ENCODE measurements around the gene RAE1. TPM values are rescaled to one million over a fixed set of nuclear protein-coding genes. Genes with fewer than 3 reads are reported as not detected.

The RAE1 gene
- total RNA-seq, 1 donor from 2014 or later: 44.6 TPM

DNA sequence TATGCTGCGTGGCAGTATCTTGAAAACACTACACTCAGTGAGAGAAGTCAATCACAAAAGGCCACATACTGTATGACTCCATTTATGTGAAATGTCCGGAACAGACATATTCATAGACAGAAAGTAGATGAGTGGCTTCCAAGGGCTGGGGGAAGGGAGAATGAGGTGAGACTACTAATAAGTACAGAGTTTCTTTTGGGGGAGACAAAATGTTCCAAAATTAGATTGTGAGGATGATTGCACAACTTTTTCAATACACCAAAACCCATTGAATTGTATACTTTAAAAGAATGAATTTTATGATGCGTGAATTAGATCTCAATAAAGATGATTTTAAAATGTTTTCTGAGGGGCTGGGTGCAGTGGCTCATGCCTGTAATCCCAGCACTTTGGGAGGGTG, 30.7 kb upstream of the RAE1 start:
- no peaks in the 10 kb centered on the region for H3K36me3 Mint-ChIP-seq (ENCODE audit: insufficient read depth)
- no peak overlapping the region for H3K4me3 Mint-ChIP-seq (ENCODE audit: low read depth)
- DNase-seq (ENCODE audit: low spot score, unreplicated experiment): no peak
- TF ChIP-seq, protein P1, sequence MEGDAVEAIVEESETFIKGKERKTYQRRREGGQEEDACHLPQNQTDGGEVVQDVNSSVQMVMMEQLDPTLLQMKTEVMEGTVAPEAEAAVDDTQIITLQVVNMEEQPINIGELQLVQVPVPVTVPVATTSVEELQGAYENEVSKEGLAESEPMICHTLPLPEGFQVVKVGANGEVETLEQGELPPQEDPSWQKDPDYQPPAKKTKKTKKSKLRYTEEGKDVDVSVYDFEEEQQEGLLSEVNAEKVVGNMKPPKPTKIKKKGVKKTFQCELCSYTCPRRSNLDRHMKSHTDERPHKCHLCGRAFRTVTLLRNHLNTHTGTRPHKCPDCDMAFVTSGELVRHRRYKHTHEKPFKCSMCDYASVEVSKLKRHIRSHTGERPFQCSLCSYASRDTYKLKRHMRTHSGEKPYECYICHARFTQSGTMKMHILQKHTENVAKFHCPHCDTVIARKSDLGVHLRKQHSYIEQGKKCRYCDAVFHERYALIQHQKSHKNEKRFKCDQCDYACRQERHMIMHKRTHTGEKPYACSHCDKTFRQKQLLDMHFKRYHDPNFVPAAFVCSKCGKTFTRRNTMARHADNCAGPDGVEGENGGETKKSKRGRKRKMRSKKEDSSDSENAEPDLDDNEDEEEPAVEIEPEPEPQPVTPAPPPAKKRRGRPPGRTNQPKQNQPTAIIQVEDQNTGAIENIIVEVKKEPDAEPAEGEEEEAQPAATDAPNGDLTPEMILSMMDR (IDR thresholded peaks at IDR 0.05; ENCODE audit: unreplicated experiment): no peak
- no peak overlapping the region for H3K27ac Mint-ChIP-seq
- peaks cover 40% of the 10 kb centered on the region for H3K27me3 Mint-ChIP-seq
- no peaks in the 10 kb centered on the region for H3K9me3 Mint-ChIP-seq (ENCODE audit: low read depth)
- no peaks in the 10 kb centered on the region for H3K4me1 Mint-ChIP-seq (ENCODE audit: low read depth)

DNA sequence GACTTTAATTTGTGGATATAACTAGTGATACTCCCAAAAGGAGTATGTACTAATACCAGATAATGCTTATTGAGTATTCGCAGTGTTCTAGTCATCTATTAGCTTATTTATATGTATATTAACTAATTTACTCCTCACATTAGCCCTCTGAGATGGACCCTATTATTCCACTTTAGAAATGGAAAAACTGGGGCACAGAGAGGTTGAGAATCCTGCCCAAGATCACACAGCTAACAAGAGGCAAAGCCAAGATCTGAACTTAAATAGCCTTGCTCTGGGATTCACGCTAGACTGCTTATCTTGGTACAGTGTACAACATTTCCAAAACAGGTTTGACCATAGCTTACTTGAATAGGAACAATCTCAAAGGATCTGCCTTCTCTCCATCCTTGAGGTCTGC, 29.9 kb upstream of the RAE1 start:
- Mint-ChIP-seq H3K9me3 (ENCODE audit: low read depth) (no peaks in the 10 kb centered on the region), H3K36me3 (ENCODE audit: insufficient read depth) (no peaks in the 10 kb centered on the region), H3K27ac (no peak overlapping the region)

DNA sequence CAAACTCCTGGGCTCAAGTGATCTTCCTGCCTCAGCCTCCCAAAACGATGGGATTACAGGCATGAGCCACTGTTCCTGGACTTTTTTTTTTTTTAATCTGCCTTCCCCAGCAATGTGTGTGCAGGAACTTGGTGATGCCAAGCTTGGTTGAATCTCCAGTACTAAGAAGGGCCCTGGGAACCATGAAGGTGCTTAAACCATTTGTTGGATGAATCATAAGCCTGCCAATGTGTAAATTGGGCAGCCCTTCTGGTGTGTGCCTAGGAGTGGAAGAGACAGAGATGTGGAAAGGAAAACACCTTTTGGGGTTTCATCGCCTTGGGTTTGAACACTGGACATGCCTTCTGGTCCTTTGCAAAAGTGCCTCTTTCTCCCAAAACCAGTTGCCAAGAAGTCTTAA, 28.6 kb upstream of the RAE1 start:
- H3K4me3 Mint-ChIP-seq (ENCODE audit: low read depth): no peak overlapping the region
- TF ChIP-seq, protein P1 (IDR thresholded peaks at IDR 0.05; ENCODE audit: unreplicated experiment): no peak
- H3K4me1 Mint-ChIP-seq (ENCODE audit: low read depth): no peaks in the 10 kb centered on the region
- DNase-seq (ENCODE audit: low spot score, unreplicated experiment): no peak
- no peak overlapping the region for H3K27ac Mint-ChIP-seq
- no peaks in the 10 kb centered on the region for H3K36me3 Mint-ChIP-seq (ENCODE audit: insufficient read depth)
- H3K27me3 Mint-ChIP-seq: peaks cover 51% of the 10 kb centered on the region
- H3K9me3 Mint-ChIP-seq (ENCODE audit: low read depth): no peaks in the 10 kb centered on the region

More for the DNA sequence above, 29.9 kb upstream of the RAE1 start:
- TF ChIP-seq, protein P1 (IDR thresholded peaks at IDR 0.05; ENCODE audit: unreplicated experiment): no peak
- H3K4me1 Mint-ChIP-seq (ENCODE audit: low read depth): no peaks in the 10 kb centered on the region
- no peak for DNase-seq (ENCODE audit: low spot score, unreplicated experiment)
- H3K27me3 Mint-ChIP-seq: peaks cover 40% of the 10 kb centered on the region
- H3K4me3 Mint-ChIP-seq (ENCODE audit: low read depth): no peak overlapping the region

DNA sequence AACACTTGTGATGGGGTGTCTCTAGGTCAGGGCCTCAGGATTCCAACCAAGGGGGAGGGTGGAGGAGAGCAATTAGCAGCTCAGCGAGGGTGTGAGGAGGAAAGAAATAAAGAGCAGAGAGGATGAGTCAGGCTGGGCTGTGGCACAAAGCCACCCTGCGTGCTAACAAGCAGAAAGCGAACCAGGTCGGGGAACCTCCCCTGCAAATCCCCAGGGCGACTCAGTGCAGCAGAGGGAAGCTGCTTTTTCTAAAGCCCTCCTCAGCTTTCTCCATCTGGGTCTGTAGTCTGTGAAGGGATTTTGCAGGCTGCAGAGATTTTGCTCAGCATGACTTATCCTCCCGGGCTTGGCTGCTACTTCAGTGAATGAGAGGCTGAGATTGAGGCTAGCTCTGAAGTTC, 28.0 kb upstream of the RAE1 start:
- Mint-ChIP-seq H3K9me3 (ENCODE audit: low read depth) (no peaks in the 10 kb centered on the region), H3K27me3 (peaks cover 51% of the 10 kb centered on the region), H3K27ac (no peak overlapping the region), H3K36me3 (ENCODE audit: insufficient read depth) (no peaks in the 10 kb centered on the region), H3K4me1 (ENCODE audit: low read depth) (no peaks in the 10 kb centered on the region), H3K4me3 (ENCODE audit: low read depth) (no peak overlapping the region)
- TF ChIP-seq, protein P1 (IDR thresholded peaks at IDR 0.05; ENCODE audit: unreplicated experiment): no peak
- no peak for DNase-seq (ENCODE audit: low spot score, unreplicated experiment)

DNA sequence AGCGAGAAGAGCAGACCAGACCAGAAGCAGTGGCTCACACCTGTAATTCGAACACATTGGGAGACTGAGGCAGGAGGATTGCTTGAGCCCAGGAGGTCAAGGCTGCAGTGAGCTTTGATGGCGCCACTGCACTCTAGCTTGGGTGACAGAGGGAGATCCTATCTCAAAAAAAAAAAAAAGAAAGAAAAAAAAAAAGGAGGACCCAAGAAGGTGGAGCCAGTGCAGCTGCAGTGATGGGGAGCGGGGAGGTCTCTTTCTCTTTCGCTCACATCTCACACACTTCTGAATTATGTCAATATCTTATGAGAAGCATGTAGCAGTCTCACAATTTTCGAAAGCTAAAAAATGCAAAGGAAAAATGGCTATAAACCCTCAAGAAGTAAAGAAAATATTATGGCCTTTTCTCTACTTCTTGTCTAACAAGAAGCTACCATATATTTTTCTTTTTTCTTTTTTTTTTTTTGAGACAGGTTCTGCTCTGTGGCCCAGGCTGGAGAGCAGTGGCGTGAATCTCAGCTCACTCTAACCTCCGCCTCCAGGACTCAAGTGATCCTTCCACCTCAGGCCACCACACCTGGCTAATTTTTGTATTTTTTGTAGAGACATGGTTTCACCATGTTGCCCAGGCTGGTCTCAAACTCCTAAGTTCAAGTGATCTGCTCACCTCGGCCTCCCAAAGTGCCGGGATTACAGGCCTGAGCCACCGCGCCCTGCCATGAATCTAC, 25.3 kb upstream of the RAE1 start:
- no peak overlapping the region for H3K27ac Mint-ChIP-seq
- H3K27me3 Mint-ChIP-seq: peaks cover 51% of the 10 kb centered on the region
- H3K4me3 Mint-ChIP-seq (ENCODE audit: low read depth): no peak overlapping the region
- no peak for DNase-seq (ENCODE audit: low spot score, unreplicated experiment)
- H3K9me3 Mint-ChIP-seq (ENCODE audit: low read depth): no peaks in the 10 kb centered on the region
- no peaks in the 10 kb centered on the region for H3K36me3 Mint-ChIP-seq (ENCODE audit: insufficient read depth)
- H3K4me1 Mint-ChIP-seq (ENCODE audit: low read depth): no peaks in the 10 kb centered on the region
- TF ChIP-seq, protein P1 (IDR thresholded peaks at IDR 0.05; ENCODE audit: unreplicated experiment): no peak

All from progenitor cell of endocrine pancreas (in vitro differentiated cells).